Heart right ventricle (tissue), 16 donors: ENCODE data around the gene DYNC1I1. TPM values are rescaled to one million over a fixed set of nuclear protein-coding genes. Genes with fewer than 3 reads are reported as not detected.

Experiments used
- ATAC-seq, 8 donors: fragments of 200-7000 bp; cut with Tn5 transposase; one replicate each; pipeline ENCODE4 v1.9.1; 2020; ENCODE audit warnings: mild to moderate bottlenecking in 8 of 8, moderate library complexity in 8 of 8, moderate number of reproducible peaks in 1 of 8
- DNase-seq, 2 donors: peaks; one replicate each; pipeline ENCODE4 v3.0.0-alpha.2; 2020
- H3K27ac ChIP-seq, 10 donors: fragments of 200-600 bp; sonication (generic) in 2 of 10; one replicate each; pipeline versions ENCODE4 v1.5.0 to v1.8.0; 2020 to 2022; ENCODE audit warnings: mild to moderate bottlenecking in 3 of 10
- H3K27me3 ChIP-seq, 7 donors: fragments of 200-600 bp; one replicate each; pipeline ENCODE4 v1.8.0; 2021 to 2022; ENCODE audit warnings: mild to moderate bottlenecking in 2 of 7
- H3K36me3 ChIP-seq, 9 donors: fragments of 200-600 bp; sonication (generic) in 1 of 9; one replicate each; pipeline versions ENCODE4 v1.5.0 to v1.8.0; 2020 to 2022; ENCODE audit warnings: mild to moderate bottlenecking in 2 of 9
- H3K4me1 ChIP-seq, 9 donors: fragments of 200-600 bp; sonication (generic) in 1 of 9; one replicate each; pipeline versions ENCODE4 v1.5.0 to v1.8.0; 2020 to 2022; ENCODE audit warnings: mild to moderate bottlenecking in 4 of 9
- H3K4me3 ChIP-seq, 10 donors: fragments of 200-600 bp; sonication (generic) in 2 of 10; one replicate each; pipeline versions ENCODE4 v1.5.0 to v1.8.0; 2020 to 2022; ENCODE audit warnings: mild to moderate bottlenecking in 7 of 10, moderate library complexity in 2 of 10
- H3K9me3 ChIP-seq, 11 donors: fragments of 200-600 bp in 10 of 11; sonication (generic) in 2 of 11; one replicate each; pipeline versions ENCODE4 v1.5.0 to v1.8.0; 2013 to 2022; ENCODE audit warnings: mild to moderate bottlenecking in 2 of 11, control low read depth in 1 of 11, moderate library complexity in 1 of 11
- CTCF ChIP-seq, 9 donors: fragments of 200-600 bp; sonication (generic) in 2 of 9; IDR thresholded peaks; one replicate each; pipeline versions ENCODE4 v1.5.0 to v1.8.0; 2021 to 2022; ENCODE audit warnings: antibody characterized with exemption in 9 of 9, mild to moderate bottlenecking in 5 of 9, moderate library complexity in 1 of 9
- WGBS, 2 donors: extraction: QIAGEN DNeasy Blood & Tissue Kit; methylation state at CpG; one replicate each; pipeline ENCODE4 v1.1.7; 2013; ENCODE audit warnings: inconsistent platforms in 1 of 2; 5-methylcytosine and 5-hydroxymethylcytosine counted together
- intact Hi-C, 10 donors: fragments of 100-400 bp; cut with DNase I; formaldehyde crosslinking; loops; one replicate each; pipeline versions ENCODE4 v1.11.1 to v1.14.2; 2022
- polyA plus RNA-seq, 2 donors: library from polyadenylated mRNA; stranded (reverse); fragments of 200-250 nt; gene quantifications; one replicate each; pipeline ENCODE4 v1.2.3, GENCODE V29; 2013
- total RNA-seq, 10 donors: library from RNA; stranded (reverse); fragmentation: NEBNext Ultra II Directional in 3 of 10; extraction: Animal tissue kit (Norgen Biotek cat#: 25700) in 3 of 10; gene quantifications; one replicate each; pipeline versions ENCODE4 v1.2.1 to v1.2.4, GENCODE V29; 2021 to 2023
- donor health status: Arrhythmogenic right ventricular cardiomyopathy.
- donor health status: ischemic (EF 13 %, LVEDD 7.1; RV severe dilation, severe dysfunction).
- donor health status: healthy with polysubstance abuse.
- donor health status: DM: no; HTN: yes; CAD: no.
- donor health status: DM: no; HTN: no; CAD: no.
- donor health status: ischemic (EF 25% LVEDD 6.9; RV normal size, moderate dysfunction).
- donor health status: ischemic (EF 25% LVEDD 5.7; RV mildly dilated, moderate dysfunction).
- donor health status: healthy.
- donor health status: DM: yes; HTN: yes; CAD: no.
- donor health status: Ischemic cardiomyopathy.
- donor health status: ischemic (EF 35%, LVEDD 5.7; RV mildly dilated, moderate dysfunction).
- donor health status: nonischemic (EF 11% LVEDD 7.7; RV severe dilation, severe dysfunction).
- donor health status: DM: yes; HTN: yes; CAD: no.
- donor health status: PGD.
- donor health status: ischemic (EF 29% LVEDD 5.4; RV normal size, mild dysfunction).
- donor health status: nonischemic (EF 23%, LVEDD 6.1; RV moderate dilation, normal function).

Gene DYNC1I1
- total and polyA plus RNA-seq, 12 donors = 6.4 to 43.4 (median 35.6) TPM

DNA sequence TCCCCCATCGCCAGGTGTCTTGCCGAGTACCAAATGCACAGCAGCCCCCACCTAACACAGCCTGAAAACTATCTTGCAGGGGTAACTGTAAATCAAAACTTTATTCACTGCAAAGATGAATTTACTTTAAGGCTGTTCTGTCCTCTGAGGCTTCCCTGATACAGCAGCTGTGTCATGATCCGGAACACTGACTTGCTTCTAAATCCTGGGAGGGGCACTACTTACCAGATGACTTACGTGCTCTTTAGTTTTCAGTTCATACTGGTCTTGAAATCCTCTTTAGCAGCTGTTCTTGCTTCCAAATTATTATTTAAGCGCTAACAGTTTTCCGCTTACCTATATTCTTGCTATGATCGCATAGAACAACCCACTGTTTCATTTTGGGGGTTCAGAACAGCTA lies 4.9 kb downstream of the DYNC1I1 start:
- ATAC-seq (no peak), DNase-seq (no peak)
- Histone ChIP-seq H3K27ac (no peak overlapping the region), H3K4me3 (no peak overlapping the region), H3K9me3 (peaks cover 0 to 6% (median 0%) of the 10 kb centered on the region in 11 donors), H3K36me3 (peaks cover 0 to 2% (median 0%) of the 10 kb centered on the region in 9 donors), H3K4me1 (peaks cover 0 to 23% (median 11%) of the 10 kb centered on the region in 9 donors), H3K27me3 (peaks cover 0 to 15% (median 0%) of the 10 kb centered on the region in 7 donors)
- TF ChIP-seq CTCF (IDR thresholded peaks at IDR 0.05) = no peak
- WGBS, 2 donors = 84 to 89% methylated on average over 7 of the region's 7 CpGs
- intact Hi-C loops = loop anchor here in 1 of 10 donors (10.0 kb wide), 1 partner anchor 78 kb away; no protein-coding TSS in a partner anchor

DNA sequence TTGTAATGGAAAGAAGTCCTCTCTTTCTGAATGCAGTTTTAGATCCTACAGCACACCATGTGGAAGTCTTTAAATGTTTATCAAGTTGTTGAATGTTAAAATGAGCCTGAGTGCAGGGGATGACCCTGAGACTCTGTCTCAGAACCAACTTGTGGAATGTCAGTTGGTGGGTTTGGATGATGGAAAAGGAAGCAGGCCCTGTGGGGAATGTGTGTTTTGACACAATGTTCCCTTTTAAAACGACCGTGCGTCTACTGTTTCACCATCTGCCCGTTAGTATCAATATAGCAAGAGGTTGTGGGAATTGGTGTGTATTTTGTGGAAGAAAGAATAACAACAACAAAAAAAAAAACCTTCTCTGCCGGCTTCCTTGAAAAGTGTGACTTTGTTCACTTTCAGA lies 8.3 kb downstream of the DYNC1I1 start:
- no peak for ATAC-seq
- DNase-seq = no peak
- Histone ChIP-seq H3K9me3 (peaks cover 0 to 12% (median 0%) of the 10 kb centered on the region in 11 donors), H3K4me3 (no peak overlapping the region), H3K27ac (no peak overlapping the region), H3K27me3 (no peaks in the 10 kb centered on the region), H3K4me1 (peaks cover 0 to 13% (median 0%) of the 10 kb centered on the region in 9 donors), H3K36me3 (peaks cover 0 to 2% (median 0%) of the 10 kb centered on the region in 9 donors)
- intact Hi-C loops = no loop called here
- 69 to 70% methylated on average over 5 of the region's 5 CpGs for WGBS, 2 donors
- TF ChIP-seq CTCF (IDR thresholded peaks at IDR 0.05) = no peak

- TF ChIP-seq CTCF (IDR thresholded peaks at IDR 0.05) = no peak
- intact Hi-C loops = no loop called here
- peaks cover 0 to 8% (median 0%) of the 10 kb centered on the region in 9 donors for H3K4me1 ChIP-seq
- DNase-seq = no peak
- H3K9me3 ChIP-seq = peaks cover 0 to 12% (median 0%) of the 10 kb centered on the region in 11 donors
- no peaks in the 10 kb centered on the region for H3K27me3 ChIP-seq
- no peak for ATAC-seq
- no peak overlapping the region for H3K27ac ChIP-seq
- peaks cover 0 to 2% (median 0%) of the 10 kb centered on the region in 9 donors for H3K36me3 ChIP-seq
- H3K4me3 ChIP-seq = no peak overlapping the region
- WGBS, 2 donors = 77 to 86% methylated on average over 3 of the region's 3 CpGs
These were observed 9.7 kb downstream of the DYNC1I1 start for GRCh38 chr7:95781961-95782586.

DNA sequence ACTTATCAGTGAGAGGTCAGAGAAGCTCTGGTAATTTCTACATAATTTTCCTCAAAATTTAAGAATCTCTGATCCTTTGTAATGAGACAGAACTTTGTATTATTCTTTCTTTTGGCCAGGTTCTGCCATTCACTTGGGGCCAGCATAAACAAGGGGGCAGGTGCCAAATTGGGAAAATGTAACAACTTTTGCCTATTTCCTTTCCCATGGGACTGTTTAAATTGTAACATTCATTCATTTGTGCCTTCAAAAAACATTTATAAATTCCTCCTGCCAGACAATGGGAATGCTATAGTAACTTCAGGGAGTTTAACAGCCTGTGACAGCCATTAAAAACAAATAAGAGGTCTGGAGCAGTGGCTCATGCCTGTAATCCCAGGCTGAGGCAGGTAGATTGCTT lies 12.4 kb downstream of the DYNC1I1 start:
- TF ChIP-seq CTCF (IDR thresholded peaks at IDR 0.05) = no peak
- Histone ChIP-seq H3K9me3 (peaks cover 0 to 12% (median 0%) of the 10 kb centered on the region in 11 donors), H3K4me3 (no peak overlapping the region), H3K27me3 (no peaks in the 10 kb centered on the region), H3K4me1 (peaks cover 0 to 8% (median 0%) of the 10 kb centered on the region in 9 donors), H3K27ac (no peak overlapping the region), H3K36me3 (peaks cover 0 to 2% (median 0%) of the 10 kb centered on the region in 9 donors)
- ATAC-seq (no peak), DNase-seq (no peak)
- intact Hi-C loops = no loop called here
